Jurkat, Clone E6-1 (cell line): ENCODE data around the gene C1orf226. TPM values are rescaled to one million over a fixed set of nuclear protein-coding genes. Genes with fewer than 3 reads are reported as not detected.
A peak's percentile ranks its signal among the peaks of the same experiment; 100 is the strongest.
"Not testable (repeated sequence)": the region's sequence is repeated elsewhere in the genome, so short reads cannot be mapped to it uniquely, and the experiment has no call there.

Experiments used
- DNase-seq: peaks from one replicate; pipeline ENCODE4 v3.0.0-alpha.2; 2011; ENCODE audit warnings: low read depth, low spot score
- H3K4me3 ChIP-seq: 2 replicates; pipeline ENCODE4 v1.5.1; 2011; ENCODE audit warnings: mild to moderate bottlenecking, low read length, control low read depth, moderate library complexity
- polyA plus RNA-seq: library from polyadenylated mRNA; unstranded; fragments of >200 nt; gene quantifications from one replicate; pipeline ENCODE4 v1.2.1, GENCODE V29; 2012; ENCODE audit warnings: missing spikeins; ENCODE audit not compliant: insufficient read length, insufficient read depth

C1orf226 gene, protein sequence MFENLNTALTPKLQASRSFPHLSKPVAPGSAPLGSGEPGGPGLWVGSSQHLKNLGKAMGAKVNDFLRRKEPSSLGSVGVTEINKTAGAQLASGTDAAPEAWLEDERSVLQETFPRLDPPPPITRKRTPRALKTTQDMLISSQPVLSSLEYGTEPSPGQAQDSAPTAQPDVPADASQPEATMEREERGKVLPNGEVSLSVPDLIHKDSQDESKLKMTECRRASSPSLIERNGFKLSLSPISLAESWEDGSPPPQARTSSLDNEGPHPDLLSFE
- 0.70 TPM for polyA plus RNA-seq

DNA sequence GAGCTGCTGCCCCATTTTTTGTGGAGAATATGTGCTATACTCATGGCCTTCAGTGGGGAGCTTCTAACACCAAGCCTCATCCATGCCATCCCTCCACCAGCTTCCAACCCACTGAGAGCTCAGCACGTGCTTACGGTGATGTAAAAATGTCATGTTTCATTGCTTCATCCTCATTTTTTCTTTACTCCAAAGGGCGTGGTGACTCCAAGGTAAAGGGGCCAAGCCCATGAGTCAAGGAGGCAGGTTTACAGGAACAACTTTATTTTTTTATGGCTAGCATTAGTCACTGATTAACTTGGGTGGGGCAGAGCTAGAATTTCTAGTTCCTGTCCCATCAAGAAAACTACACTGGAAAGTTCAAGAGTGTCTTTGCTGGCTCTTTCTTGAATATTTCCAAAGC is at the start of gene C1orf226:
Gene C1orf226 (plus strand): TSS at position 346 of the 400 bp plus-strand sequence. CDS start 174 bp downstream, outside the sequence.
- no peak within 1 kb of the TSS for H3K4me3 ChIP-seq
- DNase-seq = no peak

GRCh38 chr1:162333991-162334390 is 47.5 kb upstream of the C1orf226 start:
- H3K4me3 ChIP-seq = no peak overlapping the region
- no peak for DNase-seq

GRCh38 chr1:162335126-162335525 is 46.4 kb upstream of the C1orf226 start:
- no peak for DNase-seq
- no peak overlapping the region for H3K4me3 ChIP-seq

DNA sequence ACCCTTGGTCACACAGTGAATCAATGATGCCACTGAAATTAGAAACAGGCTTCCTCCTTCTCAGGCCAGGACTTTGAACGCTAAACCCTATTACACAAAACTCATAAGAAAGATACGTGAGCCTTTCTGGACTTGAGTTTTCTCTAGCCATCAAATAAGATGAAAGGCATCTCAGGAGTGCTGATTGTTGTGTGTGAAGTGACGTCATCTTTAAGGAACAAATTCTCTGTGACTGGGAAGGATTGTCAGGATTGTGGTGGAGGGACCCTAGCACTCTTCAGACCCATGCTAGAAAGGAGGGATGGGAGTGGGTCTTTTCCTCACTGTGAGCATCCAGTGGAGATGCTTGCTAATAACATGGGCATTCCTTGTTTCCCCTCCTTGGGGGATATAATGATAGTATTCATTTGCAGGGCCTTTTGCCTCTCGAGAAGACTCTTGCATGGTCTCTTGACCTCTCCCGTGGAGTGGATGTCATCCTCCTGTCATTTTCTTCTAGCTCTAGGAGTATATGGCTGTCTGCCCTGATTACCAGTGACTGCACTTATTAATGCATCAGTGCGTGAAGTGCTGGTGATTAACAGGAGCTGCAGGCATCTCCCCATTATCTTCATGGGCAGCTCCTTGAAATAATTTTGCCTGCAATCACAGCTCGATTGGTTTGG is 44.8 kb upstream of the C1orf226 start:
- no peak for DNase-seq
- H3K4me3 ChIP-seq = no peak overlapping the region

DNA sequence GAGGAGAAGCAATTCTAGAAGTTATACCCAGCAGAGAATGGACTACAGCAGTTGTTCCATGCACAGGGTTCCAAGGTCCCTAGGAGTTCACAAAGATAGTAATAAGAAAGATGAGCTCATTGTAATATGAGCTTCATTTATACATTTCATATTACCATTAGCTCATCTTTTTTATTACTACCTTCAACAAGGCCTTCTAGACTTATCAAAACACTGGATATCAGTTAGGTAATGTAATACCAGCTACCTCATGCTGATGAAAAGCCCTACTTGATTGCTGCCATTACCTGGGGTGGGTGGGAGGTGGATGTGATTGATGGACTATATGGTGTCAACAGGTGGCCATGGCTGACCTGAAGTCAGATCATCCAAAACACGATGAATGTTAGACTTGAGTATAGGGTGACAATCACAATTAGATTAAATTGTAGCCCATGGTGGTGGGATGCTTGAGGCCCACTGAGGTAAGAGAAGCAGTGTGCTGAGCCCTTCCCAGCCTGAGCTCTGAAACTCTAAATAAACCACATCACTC is 39.0 kb upstream of the C1orf226 start:
- no peak overlapping the region for H3K4me3 ChIP-seq
- DNase-seq = no peak

- DNase-seq = no peak
- H3K4me3 ChIP-seq = no peak overlapping the region
Measured at GRCh38 chr1:162343470-162343869, 38.1 kb upstream of the C1orf226 start.

GRCh38 chr1:162347281-162347680 is 34.2 kb upstream of the C1orf226 start:
- no peak overlapping the region for H3K4me3 ChIP-seq
- no peak for DNase-seq

- DNase-seq = no peak
- H3K4me3 ChIP-seq = no peak overlapping the region
Measured at GRCh38 chr1:162349635-162350330, 31.7 kb upstream of the C1orf226 start.

DNA sequence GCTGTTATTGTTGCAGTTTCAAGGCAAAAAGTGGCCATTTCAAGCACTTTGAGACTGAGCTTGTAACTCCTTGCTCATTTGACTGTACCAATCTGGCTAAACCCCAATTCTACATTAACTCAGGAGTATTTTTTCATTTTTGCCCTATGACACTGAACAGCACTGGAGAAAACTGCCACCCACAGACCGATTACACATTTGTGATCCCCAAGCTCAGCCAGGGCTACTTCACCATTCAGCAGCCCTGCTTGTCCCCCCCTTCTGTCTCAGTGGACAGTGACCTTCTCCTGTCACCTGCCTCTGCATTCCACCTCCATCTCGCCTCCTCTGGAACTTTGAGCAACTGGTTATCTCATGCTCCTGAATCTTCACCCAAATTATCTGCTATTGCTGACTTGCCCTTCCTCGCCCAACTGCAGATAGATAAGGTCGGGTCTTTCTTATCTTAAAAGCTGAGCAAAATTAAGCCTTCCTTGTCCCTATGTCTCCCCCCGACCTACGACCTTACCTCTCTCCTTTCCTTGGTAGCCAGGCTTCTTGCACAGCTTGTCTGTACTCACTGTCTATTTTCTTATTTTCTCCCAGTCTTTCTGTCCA is 30.2 kb upstream of the C1orf226 start:
- DNase-seq = no peak
- H3K4me3 ChIP-seq = no peak overlapping the region

GRCh38 chr1:162351874-162352273 is 29.7 kb upstream of the C1orf226 start:
- not testable (repeated sequence) for DNase-seq, H3K4me3 ChIP-seq

- no peak for DNase-seq
- no peak overlapping the region for H3K4me3 ChIP-seq
Measured at GRCh38 chr1:162353078-162353477, 28.4 kb upstream of the C1orf226 start.

GRCh38 chr1:162353702-162354101 is 27.8 kb upstream of the C1orf226 start:
- no peak overlapping the region for H3K4me3 ChIP-seq
- DNase-seq = no peak

GRCh38 chr1:162357681-162358266 is 23.8 kb upstream of the C1orf226 start:
- H3K4me3 ChIP-seq = no peak overlapping the region
- peak; percentile 12 for DNase-seq

DNA sequence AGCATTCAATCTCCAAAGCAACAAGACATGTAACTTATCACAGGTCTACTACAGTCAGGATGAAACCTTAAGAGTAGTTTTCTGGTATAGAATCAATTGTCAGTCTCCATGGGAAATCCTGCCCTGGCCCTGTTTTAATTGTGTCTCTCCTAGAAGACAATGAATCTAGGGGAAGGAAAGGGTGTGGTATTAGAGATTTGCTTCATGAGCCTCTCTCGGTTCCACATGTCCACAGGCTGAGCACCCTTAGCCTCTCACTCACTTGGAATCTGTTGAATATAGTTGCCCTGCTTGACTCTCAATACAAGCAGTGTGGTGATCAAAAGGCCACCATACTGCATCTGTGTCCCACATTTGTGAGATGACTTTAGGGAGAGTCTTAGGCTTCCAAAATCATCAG is 22.6 kb upstream of the C1orf226 start:
- no peak for DNase-seq
- H3K4me3 ChIP-seq = no peak overlapping the region

DNA sequence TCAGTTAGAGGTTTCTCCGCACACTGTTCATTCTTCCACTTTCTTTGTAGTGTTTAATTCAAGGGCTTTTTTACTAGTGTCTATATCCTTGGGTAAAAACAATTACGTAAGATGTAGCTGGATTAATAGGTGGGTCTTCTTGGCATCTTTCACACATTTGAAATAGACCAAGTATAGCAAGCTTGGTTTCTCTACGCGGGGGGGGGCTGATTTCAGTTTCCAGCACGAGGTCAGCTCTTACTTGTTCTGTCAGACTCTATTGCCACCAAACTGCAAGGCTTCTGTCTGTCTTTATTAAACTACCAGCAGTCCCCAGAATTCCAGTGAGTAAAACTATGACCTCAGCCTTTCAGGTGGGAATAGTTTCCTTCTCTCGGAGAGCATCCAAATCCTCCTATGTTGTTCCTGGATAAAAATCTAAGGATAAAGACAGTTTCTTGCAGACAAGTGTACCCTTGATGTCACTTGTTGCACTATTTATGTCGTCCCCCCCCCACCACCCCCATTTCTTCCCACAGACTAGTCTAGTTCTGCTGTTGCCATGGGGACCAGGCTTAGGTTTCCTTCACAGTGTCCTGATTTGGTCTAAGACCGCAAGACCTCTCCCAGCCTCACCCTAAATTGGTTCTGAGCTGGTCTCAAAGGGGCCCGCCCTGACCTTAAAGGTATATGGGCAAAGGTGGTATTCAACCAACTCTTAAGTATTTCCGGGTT is 21.8 kb upstream of the C1orf226 start:
- no peak overlapping the region for H3K4me3 ChIP-seq
- no peak for DNase-seq

GRCh38 chr1:162360237-162360873 is 21.2 kb upstream of the C1orf226 start:
- H3K4me3 ChIP-seq = no peak overlapping the region
- no peak for DNase-seq

GRCh38 chr1:162360874-162361260 is 20.7 kb upstream of the C1orf226 start:
- no peak overlapping the region for H3K4me3 ChIP-seq
- DNase-seq = no peak

DNA sequence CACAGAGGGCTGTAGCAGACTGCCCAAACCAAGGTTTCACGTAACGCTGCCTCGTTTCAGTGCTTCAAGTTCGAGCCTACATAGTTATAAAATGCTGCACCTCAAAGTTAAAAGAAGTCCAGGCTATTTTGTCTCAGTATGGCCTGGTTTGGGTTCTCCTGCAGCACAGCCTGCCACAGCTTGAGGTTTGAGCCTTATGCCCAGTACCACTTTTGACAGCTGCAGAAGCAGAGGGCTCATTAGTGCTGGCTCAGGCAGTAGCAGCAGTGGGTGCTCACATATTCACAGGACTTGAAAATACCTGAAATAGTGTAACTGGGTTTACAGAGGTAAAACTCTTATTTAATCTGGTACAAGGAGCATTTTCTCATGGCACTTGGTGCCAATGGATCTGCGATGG is 20.2 kb upstream of the C1orf226 start:
- no peak overlapping the region for H3K4me3 ChIP-seq
- no peak for DNase-seq
